Suprapubic skin (tissue), 4 donors: Measurements from ENCODE around the gene MAGEE2. TPM values are rescaled to one million over a fixed set of nuclear protein-coding genes. Genes with fewer than 3 reads are reported as not detected.

Source experiments
- DNase-seq, 2 donors: peaks; one replicate each; pipeline ENCODE4 v3.0.0-alpha.2; 2019; ENCODE audit warnings: low spot score in 2 of 2
- H3K27ac ChIP-seq: fragments of 200-600 bp; sonication (generic); one replicate; pipeline ENCODE4 v1.5.1; 2019
- H3K27me3 ChIP-seq: fragments of 200-600 bp; sonication (generic); one replicate; pipeline ENCODE4 v1.5.1; 2019
- H3K36me3 ChIP-seq: fragments of 200-600 bp; sonication (generic); one replicate; pipeline ENCODE4 v1.5.1; 2019
- H3K4me1 ChIP-seq: fragments of 200-600 bp; sonication (generic); one replicate; pipeline ENCODE4 v1.5.1; 2019
- H3K4me3 ChIP-seq: fragments of 200-600 bp; sonication (generic); one replicate; pipeline ENCODE4 v1.5.1; 2019; ENCODE audit warnings: mild to moderate bottlenecking
- H3K9me3 ChIP-seq: fragments of 200-600 bp; sonication (generic); one replicate; pipeline ENCODE4 v1.5.1; 2019
- POLR2A ChIP-seq, 2 donors: fragments of 450-650 bp; IDR thresholded peaks; one replicate each; pipeline ENCODE4 v1.6.1; 2017; ENCODE audit warnings: antibody characterized with exemption in 2 of 2, mild to moderate bottlenecking in 2 of 2, moderate library complexity in 2 of 2
- WGBS: methylation state at CpG from one replicate; pipeline ENCODE4 v1.1.5; 2018; 5-methylcytosine and 5-hydroxymethylcytosine counted together
- total RNA-seq, 4 donors: library from RNA; depleted of rRNA; stranded (reverse); fragments of >200 nt; gene quantifications; one replicate each; pipeline ENCODE4 v1.1.0, GENCODE V29; 2016

The MAGEE2 gene
- total RNA-seq, 4 donors from 2014 or later: 0.52 TPM; not detected in 3

GRCh38 chrX:75746891-75747639 lies 38.0 kb downstream of the MAGEE2 start:
- Histone ChIP-seq H3K27ac (no peak overlapping the region), H3K4me3 (peak overlapping the region; percentile 49), H3K9me3 (no peaks in the 10 kb centered on the region), H3K36me3 (no peaks in the 10 kb centered on the region), H3K4me1 (peaks cover 7% of the 10 kb centered on the region), H3K27me3 (no peaks in the 10 kb centered on the region)
- TF ChIP-seq POLR2A (IDR thresholded peaks at IDR 0.05): no peak
- no peak for DNase-seq
- 45% methylated on average over 48 of the region's 54 CpGs for WGBS
